ENCODE results near the gene PLOD1.

GRCh38 chr1:11957398-11957797 is 22.9 kb downstream of the PLOD1 start:
- TF ChIP-seq NANOG (IDR thresholded peaks at IDR 0.05; ENCODE audit: borderline replicate concordance) (no peak), CTCF (conservative IDR thresholded peaks at IDR 0.05; ENCODE audit: low read depth in 2 of 2) (no peak), REST (IDR thresholded peaks at IDR 0.05; ENCODE audit: unreplicated experiment) (no peak), EZH2 (IDR thresholded peaks at IDR 0.05; ENCODE audit: low read depth, unreplicated experiment) (no peak), POLR2AphosphoS5 (IDR thresholded peaks at IDR 0.05; ENCODE audit: low read depth) (no peak), EZH2phosphoT487 (IDR thresholded peaks at IDR 0.05; ENCODE audit: unreplicated experiment) (no peak), ETS1 (IDR thresholded peaks at IDR 0.05) (no peak), JUNB (IDR thresholded peaks at IDR 0.05; ENCODE audit: unreplicated experiment) (no peak)
